GM19043 (cell line): Measurements from ENCODE around the gene ADAMTS14.
"Not testable (repeated sequence)": the region's sequence is repeated elsewhere in the genome, so short reads cannot be mapped to it uniquely, and the experiment has no call there.

ENCODE experiments used
- ATAC-seq: cut with Tn5 transposase; IDR thresholded peaks from one replicate; pipeline ENCODE4 v1.9.1; 2021; ENCODE audit warnings: low read depth; ENCODE audit not compliant: unreplicated experiment

Gene ADAMTS14

GRCh38 chr10:70652761-70653657 lies 19.3 kb upstream of the ADAMTS14 start:
- no peak for ATAC-seq

- ATAC-seq, result no peak
Observed at GRCh38 chr10:70655316-70655715, 17.0 kb upstream of the ADAMTS14 start.

- no peak for ATAC-seq
Observed at GRCh38 chr10:70656489-70656888, 15.8 kb upstream of the ADAMTS14 start.

GRCh38 chr10:70657041-70657440 lies 15.3 kb upstream of the ADAMTS14 start:
- no peak for ATAC-seq

GRCh38 chr10:70658582-70659136 lies 13.6 kb upstream of the ADAMTS14 start:
- ATAC-seq, result no peak

- ATAC-seq, result no peak
Observed at GRCh38 chr10:70659306-70659705, 13.0 kb upstream of the ADAMTS14 start.

GRCh38 chr10:70660722-70661121 lies 11.6 kb upstream of the ADAMTS14 start:
- no peak for ATAC-seq

- no peak for ATAC-seq
Observed at GRCh38 chr10:70661623-70662361, 10.5 kb upstream of the ADAMTS14 start.

- ATAC-seq, result no peak
Observed at GRCh38 chr10:70662362-70663220, 9.7 kb upstream of the ADAMTS14 start.

GRCh38 chr10:70663458-70664409 lies 8.6 kb upstream of the ADAMTS14 start:
- ATAC-seq, result not testable (repeated sequence)

- no peak for ATAC-seq
Observed at GRCh38 chr10:70664702-70665195, 7.6 kb upstream of the ADAMTS14 start.

- no peak for ATAC-seq
Observed at GRCh38 chr10:70666960-70667798, 5.1 kb upstream of the ADAMTS14 start.

GRCh38 chr10:70667818-70668217 lies 4.5 kb upstream of the ADAMTS14 start:
- not testable (repeated sequence) for ATAC-seq

GRCh38 chr10:70668454-70668970 lies 3.8 kb upstream of the ADAMTS14 start:
- no peak for ATAC-seq

- no peak for ATAC-seq
Observed at GRCh38 chr10:70669015-70669414, 3.3 kb upstream of the ADAMTS14 start.

GRCh38 chr10:70669732-70670317 lies 2.5 kb upstream of the ADAMTS14 start:
- no peak for ATAC-seq

- no peak for ATAC-seq
Observed at GRCh38 chr10:70671619-70672164, 614 bp upstream of the ADAMTS14 start.
